Osteocyte (in vitro differentiated cells): ENCODE measurements around the gene TESK2. TPM values are rescaled to one million over a fixed set of nuclear protein-coding genes. Genes with fewer than 3 reads are reported as not detected.

Source experiments
- DNase-seq: peaks from one replicate; pipeline ENCODE4 v3.0.0; 2021; ENCODE audit warnings: mixed read lengths; ENCODE audit not compliant: unreplicated experiment; ENCODE audit errors: extremely low spot score
- H3K27ac Mint-ChIP-seq: one replicate; pipeline ENCODE4 v1.8.0; 2021; ENCODE audit warnings: mild to moderate bottlenecking, mixed read lengths; ENCODE audit not compliant: unreplicated experiment
- H3K27me3 Mint-ChIP-seq: one replicate; pipeline ENCODE4 v1.8.0; 2021; ENCODE audit warnings: mixed read lengths; ENCODE audit not compliant: unreplicated experiment
- H3K36me3 Mint-ChIP-seq: one replicate; pipeline ENCODE4 v1.8.0; 2021; ENCODE audit warnings: mixed read lengths; ENCODE audit not compliant: unreplicated experiment
- H3K4me1 Mint-ChIP-seq: one replicate; pipeline ENCODE4 v1.8.0; 2021; ENCODE audit warnings: mixed read lengths; ENCODE audit not compliant: unreplicated experiment
- H3K4me3 Mint-ChIP-seq: one replicate; pipeline ENCODE4 v1.8.0; 2021; ENCODE audit warnings: mild to moderate bottlenecking, moderate library complexity, mixed read lengths; ENCODE audit not compliant: unreplicated experiment
- H3K9me3 Mint-ChIP-seq: one replicate; pipeline ENCODE4 v1.8.0; 2021; ENCODE audit warnings: mixed read lengths; ENCODE audit not compliant: unreplicated experiment
- total RNA-seq: library from RNA; stranded (reverse); gene quantifications from 2 replicates; pipeline ENCODE4 v1.2.1, GENCODE V29; 2021
- TF ChIP-seq, protein P1 (sequence below): fragments of 200-600 bp; sonication (generic); IDR thresholded peaks from 2 replicates; pipeline ENCODE4 v1.5.0; 2021; ENCODE audit warnings: antibody characterized with exemption, mild to moderate bottlenecking, moderate library complexity

The TESK2 gene
- total RNA-seq, 1 donor from 2014 or later = 2.7 TPM

DNA sequence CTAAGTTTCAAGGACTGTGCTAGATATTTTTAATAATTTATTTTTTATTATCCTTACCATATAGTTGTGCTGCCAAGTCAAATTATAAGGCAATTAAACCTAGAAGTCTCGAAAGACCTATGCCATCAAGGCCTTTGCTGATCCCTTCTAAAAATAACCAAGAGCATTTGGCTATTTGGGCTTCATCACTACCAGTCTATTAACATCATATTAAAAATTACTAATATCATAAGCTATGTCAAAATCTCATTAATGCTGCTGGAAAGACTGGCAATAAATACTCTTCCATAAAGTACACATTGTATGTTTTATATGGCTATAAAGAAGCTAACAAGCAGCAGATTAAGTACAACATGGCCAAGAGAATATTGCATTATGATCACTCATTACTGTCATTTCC lies 107.8 kb downstream of the TESK2 start:
- H3K4me1 Mint-ChIP-seq = no peaks in the 10 kb centered on the region
- H3K36me3 Mint-ChIP-seq = no peaks in the 10 kb centered on the region
- DNase-seq = no peak
- peaks cover 9% of the 10 kb centered on the region for H3K27me3 Mint-ChIP-seq
- no peaks in the 10 kb centered on the region for H3K9me3 Mint-ChIP-seq
- no peak overlapping the region for H3K27ac Mint-ChIP-seq
- H3K4me3 Mint-ChIP-seq = no peak overlapping the region
- TF ChIP-seq, protein P1, sequence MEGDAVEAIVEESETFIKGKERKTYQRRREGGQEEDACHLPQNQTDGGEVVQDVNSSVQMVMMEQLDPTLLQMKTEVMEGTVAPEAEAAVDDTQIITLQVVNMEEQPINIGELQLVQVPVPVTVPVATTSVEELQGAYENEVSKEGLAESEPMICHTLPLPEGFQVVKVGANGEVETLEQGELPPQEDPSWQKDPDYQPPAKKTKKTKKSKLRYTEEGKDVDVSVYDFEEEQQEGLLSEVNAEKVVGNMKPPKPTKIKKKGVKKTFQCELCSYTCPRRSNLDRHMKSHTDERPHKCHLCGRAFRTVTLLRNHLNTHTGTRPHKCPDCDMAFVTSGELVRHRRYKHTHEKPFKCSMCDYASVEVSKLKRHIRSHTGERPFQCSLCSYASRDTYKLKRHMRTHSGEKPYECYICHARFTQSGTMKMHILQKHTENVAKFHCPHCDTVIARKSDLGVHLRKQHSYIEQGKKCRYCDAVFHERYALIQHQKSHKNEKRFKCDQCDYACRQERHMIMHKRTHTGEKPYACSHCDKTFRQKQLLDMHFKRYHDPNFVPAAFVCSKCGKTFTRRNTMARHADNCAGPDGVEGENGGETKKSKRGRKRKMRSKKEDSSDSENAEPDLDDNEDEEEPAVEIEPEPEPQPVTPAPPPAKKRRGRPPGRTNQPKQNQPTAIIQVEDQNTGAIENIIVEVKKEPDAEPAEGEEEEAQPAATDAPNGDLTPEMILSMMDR = no peak

DNA sequence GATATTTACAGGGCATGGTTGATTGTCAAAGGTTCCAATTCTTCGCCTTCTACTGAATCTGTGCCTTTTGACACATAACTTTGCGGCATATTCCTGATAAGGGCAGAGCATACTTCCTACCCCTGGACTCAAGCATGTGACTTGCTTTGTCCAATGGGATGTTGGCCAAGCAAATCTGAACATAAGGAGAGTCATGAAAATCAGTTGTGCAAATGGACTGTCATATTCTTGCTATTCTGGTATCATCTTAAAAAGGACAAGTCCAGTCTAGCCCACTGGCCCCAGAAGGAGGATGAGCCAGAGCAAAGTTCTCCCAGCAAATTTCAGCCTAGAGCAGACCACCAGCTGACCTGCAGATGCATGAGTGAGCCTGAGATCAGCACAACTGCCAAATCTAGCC lies 109.7 kb downstream of the TESK2 start:
- TF ChIP-seq, protein P1 = no peak
- H3K4me1 Mint-ChIP-seq = no peaks in the 10 kb centered on the region
- DNase-seq = no peak
- no peak overlapping the region for H3K27ac Mint-ChIP-seq
- H3K36me3 Mint-ChIP-seq = no peaks in the 10 kb centered on the region
- H3K27me3 Mint-ChIP-seq = peaks cover 6% of the 10 kb centered on the region
- H3K9me3 Mint-ChIP-seq = no peaks in the 10 kb centered on the region
- no peak overlapping the region for H3K4me3 Mint-ChIP-seq

DNA sequence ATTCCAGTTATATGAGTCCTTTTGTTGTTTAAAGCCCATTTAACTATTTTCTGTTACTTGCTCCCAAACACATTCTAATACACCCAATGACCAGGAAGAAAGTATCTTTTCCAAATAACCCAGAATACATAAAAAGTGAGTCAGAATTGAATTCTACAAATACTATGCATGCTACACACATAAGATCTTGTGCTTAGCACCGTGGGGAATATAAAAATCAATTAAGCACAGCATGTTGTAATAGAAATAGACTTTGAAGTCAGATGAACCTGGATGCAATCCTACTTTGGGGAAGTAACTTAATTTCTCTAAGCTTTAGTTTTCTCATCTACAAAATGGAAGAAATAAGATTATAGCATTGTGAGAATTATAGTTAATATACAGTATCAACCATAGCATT lies 110.2 kb downstream of the TESK2 start:
- Mint-ChIP-seq H3K4me3 (no peak overlapping the region), H3K4me1 (peaks cover 3% of the 10 kb centered on the region), H3K9me3 (no peaks in the 10 kb centered on the region), H3K36me3 (no peaks in the 10 kb centered on the region), H3K27me3 (peaks cover 6% of the 10 kb centered on the region), H3K27ac (no peak overlapping the region)
- no peak for DNase-seq
- TF ChIP-seq, protein P1 = no peak

DNA sequence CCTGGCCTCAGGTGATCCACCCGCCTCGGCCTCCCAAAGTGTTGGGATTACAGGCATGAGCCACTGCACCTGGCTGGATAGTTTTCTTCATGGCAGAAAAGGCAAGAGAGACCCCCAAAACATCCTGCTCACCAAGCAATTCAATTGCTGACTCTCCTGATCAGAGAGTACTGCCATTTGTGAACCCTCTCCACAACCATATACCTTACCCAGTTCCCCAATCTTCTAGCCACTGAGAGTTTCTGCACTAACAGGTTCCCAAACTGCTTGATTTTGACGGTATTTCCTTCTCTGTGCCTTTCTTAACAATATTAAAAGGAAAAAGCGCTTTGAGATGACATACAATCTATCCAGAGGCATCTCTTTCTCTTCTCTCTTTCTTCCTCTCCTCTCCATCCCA lies 110.8 kb downstream of the TESK2 start:
- Mint-ChIP-seq H3K36me3 (no peaks in the 10 kb centered on the region), H3K4me3 (no peak overlapping the region), H3K27me3 (peaks cover 6% of the 10 kb centered on the region), H3K4me1 (peaks cover 8% of the 10 kb centered on the region), H3K9me3 (no peaks in the 10 kb centered on the region), H3K27ac (no peak overlapping the region)
- no peak for DNase-seq
- TF ChIP-seq, protein P1 = no peak

DNA sequence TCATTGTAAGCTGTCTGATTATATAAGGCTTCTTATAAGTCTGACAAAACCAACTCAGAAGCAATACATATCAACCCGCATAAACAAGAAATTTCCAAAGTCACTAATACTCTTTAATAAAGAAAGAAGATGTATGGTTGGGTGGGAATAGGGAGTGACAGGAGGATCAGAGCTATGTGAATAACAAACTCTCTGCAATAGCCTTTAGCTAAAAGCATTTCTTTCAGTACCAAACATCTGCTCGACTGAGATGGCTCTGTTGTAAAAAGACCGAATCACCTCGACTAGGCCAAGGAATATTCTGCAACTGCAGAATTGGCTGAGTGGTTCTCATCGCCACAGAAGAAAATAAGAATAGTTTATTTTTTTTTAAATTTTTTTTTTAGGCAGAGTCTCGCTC lies 111.4 kb downstream of the TESK2 start:
- H3K4me1 Mint-ChIP-seq = peaks cover 9% of the 10 kb centered on the region
- H3K36me3 Mint-ChIP-seq = no peaks in the 10 kb centered on the region
- no peak for DNase-seq
- no peak overlapping the region for H3K27ac Mint-ChIP-seq
- TF ChIP-seq, protein P1 = no peak
- peaks cover 7% of the 10 kb centered on the region for H3K27me3 Mint-ChIP-seq
- H3K4me3 Mint-ChIP-seq = no peak overlapping the region
- H3K9me3 Mint-ChIP-seq = no peaks in the 10 kb centered on the region
